H1 (cell line): Measurements from ENCODE around the gene EIF2S2. TPM values are rescaled to one million over a fixed set of nuclear protein-coding genes. Genes with fewer than 3 reads are reported as not detected.

Experiments
- CTCF ChIA-PET: fragments of 300-600 bp; sonication (Branson Sonifier 250); formaldehyde crosslinking; loops from one replicate; lab custom pipeline; 2021; ENCODE audit not compliant: partially characterized antibody; lab: Charles Lee
- POLR2A ChIA-PET: fragments of 300-600 bp; sonication (Branson Sonifier 250); formaldehyde crosslinking; loops from one replicate; lab custom pipeline; 2021; ENCODE audit warnings: inconsistent platforms; ENCODE audit not compliant: partially characterized antibody; lab: Charles Lee
- DNase-seq, 2 experiments: peaks; one replicate each; pipeline versions ENCODE4 v3.0.0 to v3.0.0-alpha.2; 2010 to 2022; ENCODE audit warnings: low spot score in 2 of 2, low read depth in 1 of 2, mixed read lengths in 1 of 2
- FAIRE-seq: peaks from 2 replicates; lab custom pipeline; 2011; peaks lifted over from hg19 to GRCh38; lab: Jason Lieb, UNC
- H2AFZ ChIP-seq: 2 replicates; pipeline ENCODE4 v1.8.1; 2012; ENCODE audit warnings: low read length, inconsistent platforms
- H2AK5ac ChIP-seq: 2 replicates; pipeline ENCODE4 v1.6.1; 2013; ENCODE audit warnings: low read depth, low read length
- H2BK120ac ChIP-seq: replicated peaks from 2 replicates; pipeline ENCODE3; 2013; ENCODE audit warnings: low read depth, low read length, inconsistent platforms
- H2BK12ac ChIP-seq: 2 replicates; pipeline ENCODE4 v1.6.1; 2013; ENCODE audit warnings: low read depth, low read length
- H2BK15ac ChIP-seq: 2 replicates; pipeline ENCODE4 v1.6.1; 2013; ENCODE audit warnings: low read length
- H2BK20ac ChIP-seq: 2 replicates; pipeline ENCODE4 v1.6.1; 2013; ENCODE audit warnings: low read length
- H2BK5ac ChIP-seq: 2 replicates; pipeline ENCODE4 v1.6.1; 2013; ENCODE audit warnings: low read depth, low read length
- H3K14ac ChIP-seq: 2 replicates; pipeline ENCODE4 v1.6.1; 2013; ENCODE audit warnings: inconsistent platforms; ENCODE audit not compliant: insufficient read length
- H3K18ac ChIP-seq: 2 replicates; pipeline ENCODE4 v1.6.1; 2013; ENCODE audit warnings: low read length; ENCODE audit errors: extremely low read depth
- H3K23ac ChIP-seq: 2 replicates; pipeline ENCODE4 v1.6.1; 2013; ENCODE audit warnings: inconsistent platforms; ENCODE audit not compliant: insufficient read length
- H3K23me2 ChIP-seq: 2 replicates; pipeline ENCODE4 v1.6.1; 2013; ENCODE audit warnings: low read depth, low read length
- H3K27ac ChIP-seq: 2 replicates; pipeline ENCODE4 v1.6.1; 2011; ENCODE audit warnings: low read depth, low read length, inconsistent platforms
- H3K27me3 ChIP-seq, 4 experiments: replicated peaks in 1 of 4; 1 replicate in 1 of 4; 2 replicates in 3 of 4; pipeline versions ENCODE4 v1.6.1 to v1.8.1; 2011 to 2013; ENCODE audit warnings: low read length in 3 of 4, mild to moderate bottlenecking in 3 of 4, inconsistent platforms in 2 of 4, mixed read lengths in 2 of 4, moderate library complexity in 1 of 4; ENCODE audit not compliant: control insufficient read depth in 3 of 4, insufficient read depth in 3 of 4; ENCODE audit errors: extremely low read depth in 1 of 4
- H3K36me3 ChIP-seq, 4 experiments: 2 replicates each; pipeline versions ENCODE4 v1.6.1 to v1.8.1; 2011 to 2013; ENCODE audit warnings: mild to moderate bottlenecking in 4 of 4, low read length in 3 of 4, moderate library complexity in 2 of 4, control low read depth in 1 of 4, inconsistent platforms in 1 of 4; ENCODE audit not compliant: insufficient read depth in 4 of 4, control insufficient read depth in 2 of 4
- H3K4ac ChIP-seq: replicated peaks from 2 replicates; pipeline ENCODE3; 2013; ENCODE audit warnings: low read length, low read depth, mixed read lengths, inconsistent platforms; ENCODE audit not compliant: insufficient read length
- H3K4me1 ChIP-seq, 4 experiments: replicated peaks in 1 of 4; 1 replicate in 1 of 4; 2 replicates in 3 of 4; pipeline versions ENCODE4 v1.6.1 to v1.8.1; 2011 to 2013; ENCODE audit warnings: low read length in 3 of 4, inconsistent platforms in 2 of 4, mixed read lengths in 1 of 4; ENCODE audit not compliant: insufficient read depth in 4 of 4, control insufficient read depth in 3 of 4
- H3K4me2 ChIP-seq, 2 experiments: 2 replicates each; pipeline versions ENCODE4 v1.6.1 to v1.8.1; 2011 to 2013; ENCODE audit warnings: low read depth in 2 of 2, low read length in 2 of 2, control low read depth in 1 of 2, inconsistent platforms in 1 of 2, mild to moderate bottlenecking in 1 of 2; ENCODE audit not compliant: insufficient read depth in 1 of 2
- H3K4me3 ChIP-seq, 4 experiments: fragments of 200-600, 300-600 bp in 1 of 4; sonication (generic), shearing (Covaris generic), sonication (Bioruptor Twin) in 1 of 4; 2 replicates each; pipeline versions ENCODE4 v1.5.1 to v1.8.1; 2011 to 2016; ENCODE audit warnings: low read length in 4 of 4, low read depth in 3 of 4, control low read depth in 2 of 4, inconsistent platforms in 2 of 4, mild to moderate bottlenecking in 2 of 4, mixed read lengths in 1 of 4, moderate library complexity in 1 of 4; ENCODE audit not compliant: insufficient read depth in 2 of 4; ENCODE audit errors: extremely low read depth in 1 of 4
- H3K56ac ChIP-seq: replicated peaks from 2 replicates; pipeline ENCODE3; 2013; ENCODE audit warnings: low read depth, mild to moderate bottlenecking, mixed read lengths, low read length, inconsistent platforms; ENCODE audit not compliant: insufficient read length
- H3K79me1 ChIP-seq: 2 replicates; pipeline ENCODE4 v1.6.1; 2013; ENCODE audit warnings: low read depth, low read length, control low read depth
- H3K79me2 ChIP-seq, 2 experiments: 2 replicates each; pipeline versions ENCODE4 v1.6.1 to v1.8.1; 2012 to 2013; ENCODE audit warnings: low read length in 2 of 2, mild to moderate bottlenecking in 2 of 2, inconsistent platforms in 1 of 2; ENCODE audit not compliant: insufficient read depth in 2 of 2, control insufficient read depth in 1 of 2
- H3K9ac ChIP-seq, 4 experiments: replicated peaks in 1 of 4; 1 replicate in 1 of 4; 2 replicates in 3 of 4; pipeline versions ENCODE4 v1.6.1 to v1.8.1; 2011 to 2013; ENCODE audit warnings: low read depth in 3 of 4, low read length in 3 of 4, control low read depth in 2 of 4, mild to moderate bottlenecking in 2 of 4, moderate library complexity in 2 of 4, inconsistent platforms in 1 of 4; ENCODE audit errors: extremely low read depth in 1 of 4
- H3K9me3 ChIP-seq, 2 experiments: 2 replicates each; pipeline versions ENCODE4 v1.6.1 to v1.8.1; 2012 to 2013; ENCODE audit warnings: mild to moderate bottlenecking in 2 of 2, moderate library complexity in 2 of 2, control low read depth in 1 of 2, inconsistent platforms in 1 of 2, low read depth in 1 of 2, low read length in 1 of 2, mixed read lengths in 1 of 2; ENCODE audit not compliant: insufficient read depth in 2 of 2
- H4K20me1 ChIP-seq, 2 experiments: replicated peaks in 1 of 2; 2 replicates each; pipeline versions ENCODE3 to v1.8.1; 2011 to 2013; ENCODE audit warnings: inconsistent platforms in 2 of 2, low read length in 2 of 2, mild to moderate bottlenecking in 1 of 2; ENCODE audit not compliant: insufficient read depth in 2 of 2, control insufficient read depth in 1 of 2
- H4K5ac ChIP-seq: 2 replicates; pipeline ENCODE4 v1.6.1; 2013; ENCODE audit warnings: low read length, low read depth, mixed read lengths, inconsistent platforms; ENCODE audit not compliant: insufficient read length
- H4K8ac ChIP-seq: 2 replicates; pipeline ENCODE4 v1.8.0; 2013; ENCODE audit warnings: mild to moderate bottlenecking, moderate library complexity, low read length, inconsistent platforms; ENCODE audit not compliant: insufficient read depth; ENCODE audit errors: extremely low read depth
- H4K91ac ChIP-seq: replicated peaks from 2 replicates; pipeline ENCODE3; 2013; ENCODE audit warnings: low read length, mixed read lengths, inconsistent platforms; ENCODE audit not compliant: insufficient read length
- POLR2AphosphoS5 ChIP-seq: IDR thresholded peaks from 2 replicates; pipeline ENCODE4 v1.6.1; 2011; ENCODE audit warnings: low read depth, low read length
- RNF2 ChIP-seq: fragments of 200-900, 300-1000 bp; sonication (generic); IDR thresholded peaks from 2 replicates; pipeline ENCODE4 v1.7.1; 2016; ENCODE audit warnings: borderline replicate concordance, low read depth, mild to moderate bottlenecking, antibody characterized with exemption, low read length; ENCODE audit not compliant: poor library complexity, severe bottlenecking; ENCODE audit errors: missing control alignments
- WGBS, 2 experiments: shearing (Covaris generic) in 1 of 2; methylation state at CpG; one replicate each; pipeline versions ENCODE4 v1.1.6 to v1.1.7; 2013 to 2015; ENCODE audit warnings: low lambda C conversion rate in 2 of 2, mixed read lengths in 2 of 2, inconsistent platforms in 1 of 2, low coverage in 1 of 2, missing lambda C conversion rate in 1 of 2; ENCODE audit not compliant: insufficient replicate concordance in 2 of 2, insufficient coverage in 1 of 2, insufficient read length in 1 of 2; ENCODE audit errors: extremely low coverage in 1 of 2, missing lambda C conversion rate in 1 of 2; 5-methylcytosine and 5-hydroxymethylcytosine counted together
- polyA plus RNA-seq, 7 experiments: library from polyadenylated mRNA; depleted of rRNA in 3 of 7; stranded (reverse) in 5 of 7; unstranded in 2 of 7; fragments of >200 nt in 5 of 7; fragments of 200-250 nt in 2 of 7; gene quantifications; 1 replicate in 5 of 7; 2 replicates in 1 of 7; 4 replicates in 1 of 7; pipeline versions ENCODE4 v1.2.1 to v1.2.3, GENCODE V29; 2011 to 2013; ENCODE audit warnings: missing spikeins in 2 of 7, mixed read lengths in 2 of 7
- total RNA-seq: library from RNA; stranded (reverse); fragmentation: NEBNext Ultra II Directional; extraction: Animal tissue kit (Norgen Biotek cat#: 25700); gene quantifications from 2 replicates; pipeline ENCODE4 v1.2.1, GENCODE V29; 2021

The EIF2S2 gene
- total and polyA plus RNA-seq, 2 of the 8 experiments (the other 6 are each of a cell fraction or from before 2014, with no cell fraction given), result 59.5 to 142 TPM

GRCh38 chr20:34145280-34145819 is 33.3 kb upstream of the EIF2S2 start:
- Histone ChIP-seq H2BK15ac (no peak overlapping the region), H3K4me1 (no peaks in the 10 kb centered on the region), H3K79me2 (no peaks in the 10 kb centered on the region), H3K27ac (no peak overlapping the region), H3K9me3 (no peaks in the 10 kb centered on the region), H2AK5ac (no peak overlapping the region), H3K27me3 (no peaks in the 10 kb centered on the region), H4K5ac (no peak overlapping the region), H3K56ac (no peak overlapping the region), H2BK5ac (no peak overlapping the region), H3K36me3 (no peaks in the 10 kb centered on the region), H3K4me3 (no peak overlapping the region), H4K91ac (no peak overlapping the region), H4K8ac (no peak overlapping the region), H3K14ac (no peak overlapping the region), H3K9ac (no peak overlapping the region), H2BK120ac (no peak overlapping the region), H3K4me2 (no peak overlapping the region), H3K23ac (no peak overlapping the region), H2BK20ac (no peak overlapping the region), H2BK12ac (no peak overlapping the region), H4K20me1 (no peaks in the 10 kb centered on the region), H3K18ac (no peak overlapping the region), H3K79me1 (no peaks in the 10 kb centered on the region), H3K4ac (no peak overlapping the region), H3K23me2 (no peaks in the 10 kb centered on the region), H2AFZ (0 out of 2 replicates have a peak overlapping the region, but pooled peaks have one; percentile 31)
- no peak for FAIRE-seq
- ChIA-PET CTCF (no interaction called here), POLR2A (no interaction called here)
- 94% methylated on average over 2 of the region's 2 CpGs; no CpG with 5 or more reads in 1 of the 2 experiments for WGBS, 2 experiments
- no peak for DNase-seq
- TF ChIP-seq RNF2 (no peak), POLR2AphosphoS5 (no peak)
